ENCODE measurements around the gene AFTPH. TPM values are rescaled to one million over a fixed set of nuclear protein-coding genes. Genes with fewer than 3 reads are reported as not detected.

AFTPH gene
- total RNA-seq, 1 donor from 2014 or later: 13.3 TPM

GRCh38 chr2:64591188-64591587 lies 67.1 kb downstream of the AFTPH start:
- Mint-ChIP-seq H3K4me1 (ENCODE audit: low read depth, unreplicated experiment) (no peaks in the 10 kb centered on the region), H3K27ac (ENCODE audit: unreplicated experiment) (no peak overlapping the region), H3K4me3 (ENCODE audit: unreplicated experiment) (no peak overlapping the region), H3K36me3 (ENCODE audit: unreplicated experiment) (no peaks in the 10 kb centered on the region), H3K9me3 (ENCODE audit: unreplicated experiment) (no peaks in the 10 kb centered on the region), H3K27me3 (ENCODE audit: unreplicated experiment) (no peaks in the 10 kb centered on the region)
- DNase-seq: no peak
- no peak for TF ChIP-seq CTCF (IDR thresholded peaks at IDR 0.05; ENCODE audit: partially characterized antibody, unreplicated experiment)

- Mint-ChIP-seq H3K4me1 (ENCODE audit: low read depth, unreplicated experiment) (no peaks in the 10 kb centered on the region), H3K36me3 (ENCODE audit: unreplicated experiment) (no peaks in the 10 kb centered on the region), H3K4me3 (ENCODE audit: unreplicated experiment) (no peak overlapping the region), H3K27me3 (ENCODE audit: unreplicated experiment) (no peaks in the 10 kb centered on the region), H3K27ac (ENCODE audit: unreplicated experiment) (no peak overlapping the region), H3K9me3 (ENCODE audit: unreplicated experiment) (no peaks in the 10 kb centered on the region)
- DNase-seq: no peak
- no peak for TF ChIP-seq CTCF (IDR thresholded peaks at IDR 0.05; ENCODE audit: partially characterized antibody, unreplicated experiment)
Measured at GRCh38 chr2:64593035-64593655, 69.0 kb downstream of the AFTPH start.

GRCh38 chr2:64594226-64594989 lies 70.3 kb downstream of the AFTPH start:
- H3K4me3 Mint-ChIP-seq (ENCODE audit: unreplicated experiment): no peak overlapping the region
- no peaks in the 10 kb centered on the region for H3K9me3 Mint-ChIP-seq (ENCODE audit: unreplicated experiment)
- H3K27ac Mint-ChIP-seq (ENCODE audit: unreplicated experiment): no peak overlapping the region
- no peaks in the 10 kb centered on the region for H3K27me3 Mint-ChIP-seq (ENCODE audit: unreplicated experiment)
- no peaks in the 10 kb centered on the region for H3K4me1 Mint-ChIP-seq (ENCODE audit: low read depth, unreplicated experiment)
- TF ChIP-seq CTCF (IDR thresholded peaks at IDR 0.05; ENCODE audit: partially characterized antibody, unreplicated experiment): no peak
- no peak for DNase-seq
- H3K36me3 Mint-ChIP-seq (ENCODE audit: unreplicated experiment): no peaks in the 10 kb centered on the region

GRCh38 chr2:64595397-64596176 lies 71.5 kb downstream of the AFTPH start:
- Mint-ChIP-seq H3K9me3 (ENCODE audit: unreplicated experiment) (no peaks in the 10 kb centered on the region), H3K36me3 (ENCODE audit: unreplicated experiment) (no peaks in the 10 kb centered on the region), H3K4me3 (ENCODE audit: unreplicated experiment) (no peak overlapping the region), H3K27ac (ENCODE audit: unreplicated experiment) (no peak overlapping the region), H3K27me3 (ENCODE audit: unreplicated experiment) (no peaks in the 10 kb centered on the region), H3K4me1 (ENCODE audit: low read depth, unreplicated experiment) (no peaks in the 10 kb centered on the region)
- no peak for TF ChIP-seq CTCF (IDR thresholded peaks at IDR 0.05; ENCODE audit: partially characterized antibody, unreplicated experiment)
- no peak for DNase-seq

Data from glutamatergic neuron (in vitro differentiated cells).